KBM-7 (cell line): Measurements from ENCODE around the gene P2RX6.

Experiments used
- DNase-seq: peaks from one replicate; pipeline ENCODE4 v3.0.0-alpha.2; 2015
- in situ Hi-C: fragments of 300-500 bp; cut with MboI; formaldehyde crosslinking; loops from 2 replicates; pipeline ENCODE4 v1.14.3; 2020; ENCODE audit warnings: low sequenced_read_pairs, low pct_unique_long_range_greater_than_20kb, mixed read lengths

P2RX6 gene

DNA sequence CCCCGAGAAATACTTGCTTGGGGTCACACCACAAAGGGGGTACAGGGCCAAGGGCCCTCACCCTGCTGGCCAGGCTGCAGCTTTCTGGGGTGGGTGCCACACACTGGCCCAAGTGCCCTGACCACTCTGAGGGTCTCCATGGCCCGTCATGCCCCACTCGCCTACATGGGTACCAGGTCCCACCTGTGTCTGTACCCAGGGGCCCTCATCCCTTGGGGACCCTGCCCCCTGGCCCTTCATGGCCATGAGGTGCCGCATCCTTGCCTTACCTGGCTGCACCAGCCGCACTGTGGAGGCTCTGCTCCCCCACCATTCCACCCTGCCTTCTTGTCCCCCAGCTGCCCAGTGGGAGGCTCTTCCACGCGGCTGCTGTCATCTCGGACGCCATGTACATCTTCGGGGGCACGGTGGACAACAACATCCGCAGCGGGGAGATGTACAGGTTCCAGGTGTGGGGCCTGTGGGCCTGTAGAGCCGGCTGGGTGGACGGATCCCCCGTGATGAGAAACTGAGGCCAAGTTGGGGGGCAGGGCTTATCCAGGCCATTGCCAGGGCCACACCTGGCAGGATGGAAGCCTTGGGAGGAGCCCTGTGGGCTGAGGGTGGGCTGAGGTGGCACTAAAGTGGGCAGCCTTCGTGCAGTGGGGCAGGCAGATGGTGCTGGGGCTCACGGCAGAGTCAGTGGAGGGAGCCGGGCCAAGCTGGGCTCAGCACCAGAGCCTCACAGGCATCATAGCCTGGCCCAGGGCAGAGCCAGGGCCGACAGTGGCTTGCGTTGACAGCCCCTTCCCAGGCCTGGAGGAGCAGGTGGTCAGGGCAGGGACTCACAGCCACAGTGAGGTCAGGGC is 22.3 kb upstream of the P2RX6 start:
- in situ Hi-C loops, result no loop called here
- DNase-seq, result no peak

GRCh38 chr22:20993304-20994127 is 21.4 kb upstream of the P2RX6 start:
- DNase-seq, result no peak
- in situ Hi-C loops, result no loop called here

- in situ Hi-C loops, result no loop called here
- DNase-seq, result no peak
These were observed 20.6 kb upstream of the P2RX6 start for GRCh38 chr22:20994128-20994901.

DNA sequence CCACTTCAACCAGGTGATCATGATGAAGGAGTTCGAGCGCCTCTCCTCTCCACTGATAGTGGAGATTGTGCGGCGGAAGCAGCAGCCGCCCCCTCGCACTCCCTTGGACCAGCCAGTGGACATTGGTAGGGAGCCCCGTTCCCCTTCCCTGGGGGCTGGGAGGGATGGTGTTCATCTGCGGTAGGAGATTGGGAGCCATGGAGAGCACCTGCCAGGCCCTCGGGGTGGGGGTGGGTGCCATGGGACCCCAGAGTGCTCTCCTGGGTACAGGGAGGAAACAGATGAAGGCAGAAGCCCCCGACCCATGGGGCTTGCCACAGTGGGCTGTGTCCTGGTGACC is 20.1 kb upstream of the P2RX6 start:
- no peak for DNase-seq
- in situ Hi-C loops, result no loop called here

GRCh38 chr22:20995329-20996030 is 19.5 kb upstream of the P2RX6 start:
- in situ Hi-C loops, result no loop called here
- no peak for DNase-seq

DNA sequence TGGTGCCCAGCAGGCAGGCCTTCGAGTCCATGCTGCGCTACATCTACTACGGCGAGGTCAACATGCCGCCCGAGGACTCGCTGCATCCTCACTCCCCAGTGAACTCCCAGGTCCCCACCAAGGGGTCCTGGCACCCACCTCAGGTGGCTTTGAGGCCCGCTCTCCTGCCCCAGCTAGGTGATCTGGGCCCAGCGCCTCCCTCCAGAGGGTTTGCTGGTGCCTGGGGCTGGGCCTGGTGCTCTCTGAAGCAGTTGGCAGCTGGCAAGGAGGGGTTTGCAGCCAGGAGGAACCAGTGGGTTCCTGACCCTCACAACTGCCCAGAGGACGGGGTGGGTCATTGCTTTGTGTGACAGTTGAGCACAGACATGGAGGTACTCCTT is 18.9 kb upstream of the P2RX6 start:
- no peak for DNase-seq
- in situ Hi-C loops, result no loop called here

DNA sequence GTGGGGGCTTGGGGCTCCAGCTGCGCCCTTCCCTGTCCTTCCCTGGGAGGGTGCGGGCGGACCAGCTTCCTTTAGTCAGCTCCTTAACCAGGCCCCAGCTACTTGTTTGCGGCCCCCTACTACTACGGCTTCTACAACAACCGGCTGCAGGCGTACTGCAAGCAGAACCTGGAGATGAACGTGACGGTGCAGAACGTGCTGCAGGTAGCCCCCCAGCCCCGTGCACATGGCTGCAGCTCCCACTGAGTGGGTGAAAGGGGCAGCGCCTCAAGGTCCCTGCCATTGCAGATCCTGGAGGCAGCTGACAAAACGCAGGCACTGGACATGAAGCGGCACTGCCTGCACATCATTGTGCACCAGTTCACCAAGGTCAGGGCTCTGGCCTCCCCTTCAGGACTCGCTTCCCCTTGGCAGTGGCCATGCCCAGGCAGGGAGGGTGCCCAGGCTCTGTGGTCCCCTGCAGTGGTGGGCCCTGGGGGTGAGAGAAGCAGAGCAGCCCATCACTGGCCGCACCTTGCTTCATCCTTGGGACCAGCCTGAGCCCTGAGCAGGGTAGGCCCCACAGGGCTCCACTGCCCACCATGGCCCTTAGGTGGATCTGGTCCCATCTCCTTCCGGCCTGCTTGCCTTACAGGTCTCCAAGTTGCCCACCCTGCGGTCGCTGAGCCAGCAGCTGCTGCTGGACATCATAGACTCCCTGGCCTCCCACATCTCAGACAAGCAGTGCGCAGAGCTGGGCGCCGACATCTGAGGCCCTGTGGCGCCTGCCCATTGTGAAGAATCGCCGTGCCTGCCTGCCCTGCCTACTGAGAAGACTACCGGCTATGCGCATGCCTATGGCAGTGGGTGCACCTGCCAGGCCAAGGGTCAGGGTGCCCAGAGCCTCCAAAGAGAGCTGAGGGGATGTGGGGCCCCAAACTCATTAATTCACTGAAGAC is 18.1 kb upstream of the P2RX6 start:
- DNase-seq, result no peak
- in situ Hi-C loops, result no loop called here

- no peak for DNase-seq
- in situ Hi-C loops, result no loop called here
These were observed 17.3 kb upstream of the P2RX6 start for GRCh38 chr22:20997536-20998257.

- in situ Hi-C loops, result no loop called here
- DNase-seq, result no peak
These were observed 16.3 kb upstream of the P2RX6 start for GRCh38 chr22:20998411-20999336.

- in situ Hi-C loops, result no loop called here
- DNase-seq, result no peak
These were observed 15.4 kb upstream of the P2RX6 start for GRCh38 chr22:20999350-21000206.

DNA sequence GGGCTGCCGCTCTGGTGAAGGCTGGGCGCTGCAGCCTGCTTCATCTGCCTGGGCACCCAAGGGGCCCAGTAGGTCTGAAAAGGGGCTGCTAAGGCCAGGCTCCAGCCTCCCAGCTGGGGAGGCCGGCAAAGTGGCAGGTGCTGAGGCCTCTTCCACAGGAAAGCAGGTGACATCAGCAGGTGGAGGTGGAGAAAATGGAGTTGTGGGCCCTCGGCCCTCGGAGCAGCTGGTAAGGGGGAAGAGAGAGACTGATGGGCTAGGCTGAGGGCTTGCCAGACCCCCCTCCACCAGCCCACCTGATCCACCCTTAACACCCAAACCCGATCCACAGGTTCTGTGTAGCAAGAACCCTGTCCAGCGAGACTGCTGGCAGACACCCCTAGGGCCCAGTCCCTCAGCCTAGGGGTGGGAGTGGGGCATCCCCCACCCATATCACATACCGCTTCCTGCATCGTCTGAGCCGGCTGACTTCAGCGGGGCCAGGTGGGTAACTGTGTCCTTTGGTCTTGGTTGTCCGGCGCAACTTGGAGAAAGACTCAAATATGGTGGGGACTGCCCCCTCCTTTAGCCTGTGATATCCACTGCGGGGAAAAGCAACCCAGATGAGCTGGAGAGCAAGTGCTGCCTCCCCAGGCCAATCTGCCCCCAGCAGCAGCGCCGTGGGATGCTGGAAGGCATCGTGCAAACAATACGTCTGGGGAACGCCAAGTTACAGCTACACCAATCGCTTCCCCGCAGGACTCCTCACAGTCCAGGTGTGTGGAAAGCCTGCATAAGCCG is 14.6 kb upstream of the P2RX6 start:
- no peak for DNase-seq

DNA sequence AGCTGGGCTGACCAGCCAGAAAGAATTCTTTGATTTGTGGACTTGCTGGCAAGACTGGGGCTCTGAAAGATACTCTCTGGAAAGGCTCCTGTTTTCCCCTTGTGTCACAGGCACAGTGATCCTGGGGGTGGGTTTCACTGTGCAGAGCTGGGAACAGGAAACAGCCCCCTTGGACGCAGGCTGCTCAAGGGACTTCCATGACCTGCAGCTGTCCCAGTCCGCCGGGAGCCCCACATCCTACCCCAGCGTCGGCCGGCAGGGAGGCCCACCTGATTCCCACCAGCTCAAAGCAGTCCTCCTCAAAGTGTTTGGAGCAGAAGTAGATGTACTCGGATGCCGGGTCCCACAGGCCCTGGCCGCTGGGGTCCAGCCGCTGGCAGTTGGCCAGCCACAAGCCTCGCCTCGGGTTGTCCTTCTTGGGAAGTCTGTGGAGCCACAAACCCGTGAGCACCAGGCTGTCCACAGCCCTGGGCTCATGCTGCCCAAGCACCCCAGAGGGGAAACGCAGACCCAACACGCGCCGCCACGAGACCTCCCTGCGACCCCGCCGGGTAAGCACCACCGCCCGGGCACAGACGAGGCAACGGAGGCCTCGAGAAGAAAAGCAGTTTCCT is 13.9 kb upstream of the P2RX6 start:
- in situ Hi-C loops, result no loop called here
- no peak for DNase-seq

More for the DNA sequence above, 14.6 kb upstream of the P2RX6 start:
- in situ Hi-C loops, result no loop called here

GRCh38 chr22:21001601-21002325 is 13.2 kb upstream of the P2RX6 start, which contains the start of gene THAP7:
THAP7 (minus strand) TSS chr22:21002118; CDS start chr22:21001911, 207 bp downstream.
- DNase-seq, result peak; percentile 95
- in situ Hi-C loops, result no loop called here

GRCh38 chr22:21003782-21004181 is 11.2 kb upstream of the P2RX6 start:
- no peak for DNase-seq
- in situ Hi-C loops, result no loop called here
